ENCODE data around the gene HDAC5.
"Not testable (repeated sequence)": the region's sequence is repeated elsewhere in the genome, so short reads cannot be mapped to it uniquely, and the experiment has no call there.

The HDAC5 gene
- 113 to 124 reads per million in 2 donors for total RNA-seq

GRCh38 chr17:44123356-44124117 lies at the start of gene HDAC5:
Gene HDAC5, minus strand, starts transcription at chr17:44123641. Its CDS starts 6,126 bp downstream, at chr17:44117515.
- peak; percentile 93 for DNase-seq

DNA sequence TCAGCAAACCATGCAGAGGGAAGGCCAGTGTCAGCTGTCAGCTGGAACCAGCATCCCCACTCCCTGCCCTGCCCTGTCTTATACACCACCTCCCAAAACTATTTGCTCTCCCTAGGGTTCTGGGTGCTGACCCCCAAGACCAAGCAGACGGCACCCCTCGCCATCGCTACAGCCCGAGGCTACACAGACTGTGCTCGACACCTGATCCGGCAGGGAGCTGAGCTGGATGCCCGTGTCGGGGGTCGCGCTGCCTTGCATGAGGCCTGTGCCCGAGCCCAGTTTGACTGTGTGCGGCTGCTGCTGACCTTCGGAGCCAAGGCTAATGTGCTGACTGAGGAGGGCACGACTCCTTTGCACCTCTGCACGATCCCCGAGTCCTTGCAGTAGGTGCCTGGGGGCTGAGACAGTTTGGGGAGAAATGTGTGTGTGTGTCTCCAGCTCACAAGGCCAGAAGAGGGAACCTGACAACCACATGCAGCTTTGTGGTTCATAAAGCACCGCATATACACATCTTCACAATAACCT lies 48.6 kb upstream of the HDAC5 start:
- DNase-seq: no peak

- DNase-seq: no peak
Measured at GRCh38 chr17:44170499-44171201, 47.2 kb upstream of the HDAC5 start, which contains the start of gene ASB16. Gene ASB16, plus strand, starts transcription at chr17:44170704. Its CDS starts 86 bp downstream, at chr17:44170790.

- no peak for DNase-seq
Measured at GRCh38 chr17:44170135-44170498, 46.7 kb upstream of the HDAC5 start.

GRCh38 chr17:44167181-44167861 lies 43.9 kb upstream of the HDAC5 start:
- no peak for DNase-seq

DNA sequence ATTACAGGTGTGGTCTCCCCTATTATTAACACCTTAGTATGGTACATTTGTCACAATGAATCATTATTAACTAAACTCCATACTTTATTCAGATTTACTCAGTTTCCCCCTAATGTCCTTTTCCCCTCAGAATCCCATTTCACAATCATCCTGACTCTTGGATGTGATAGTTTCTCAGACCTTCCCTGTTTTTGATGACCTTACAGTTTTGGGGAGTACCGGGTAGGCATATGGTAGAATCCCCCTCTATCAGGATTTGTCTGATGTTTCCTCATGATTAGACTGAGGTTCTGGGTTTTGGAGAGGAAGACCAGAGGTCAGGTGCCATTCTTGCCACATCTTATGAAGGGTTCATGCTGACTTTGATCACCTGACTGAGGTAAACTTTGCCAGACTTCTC lies 41.0 kb upstream of the HDAC5 start:
- no peak for DNase-seq

DNA sequence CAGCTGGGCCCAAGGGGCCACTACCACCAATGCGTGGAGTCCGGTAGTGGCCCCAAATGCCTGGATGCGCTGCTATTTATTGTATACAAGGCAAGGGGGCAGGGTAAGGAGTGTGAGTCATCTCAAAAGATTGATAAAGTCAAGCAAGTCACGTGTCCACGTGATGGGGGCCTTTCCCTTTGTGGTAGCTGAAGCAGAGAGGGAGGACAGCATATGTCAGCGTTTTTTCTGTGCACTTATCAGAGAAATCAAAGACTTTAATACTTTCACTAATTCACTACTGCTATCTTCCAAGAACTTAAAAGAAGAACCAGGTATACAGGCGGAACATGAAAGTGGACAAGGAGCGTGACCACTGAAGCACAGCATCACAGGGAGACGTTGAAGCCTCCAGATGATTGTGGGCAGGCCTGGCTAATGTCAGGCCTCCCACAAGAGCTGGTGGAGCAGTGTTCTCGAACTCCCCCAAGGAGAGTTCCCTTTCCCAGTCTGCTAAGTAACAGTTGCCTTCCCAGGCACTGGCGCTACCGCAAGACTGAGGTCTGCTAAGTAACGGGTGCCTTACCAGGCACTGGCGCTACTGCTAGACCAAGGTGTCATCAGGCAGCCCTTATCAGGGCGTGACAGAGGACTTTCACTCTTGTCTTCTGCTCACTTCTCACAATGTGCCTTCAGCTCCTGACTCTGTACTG lies 36.2 kb upstream of the HDAC5 start:
- DNase-seq: no peak

GRCh38 chr17:44155488-44155887 lies 32.0 kb upstream of the HDAC5 start:
- no peak for DNase-seq

GRCh38 chr17:44152875-44153274 lies 29.4 kb upstream of the HDAC5 start:
- DNase-seq: no peak

DNA sequence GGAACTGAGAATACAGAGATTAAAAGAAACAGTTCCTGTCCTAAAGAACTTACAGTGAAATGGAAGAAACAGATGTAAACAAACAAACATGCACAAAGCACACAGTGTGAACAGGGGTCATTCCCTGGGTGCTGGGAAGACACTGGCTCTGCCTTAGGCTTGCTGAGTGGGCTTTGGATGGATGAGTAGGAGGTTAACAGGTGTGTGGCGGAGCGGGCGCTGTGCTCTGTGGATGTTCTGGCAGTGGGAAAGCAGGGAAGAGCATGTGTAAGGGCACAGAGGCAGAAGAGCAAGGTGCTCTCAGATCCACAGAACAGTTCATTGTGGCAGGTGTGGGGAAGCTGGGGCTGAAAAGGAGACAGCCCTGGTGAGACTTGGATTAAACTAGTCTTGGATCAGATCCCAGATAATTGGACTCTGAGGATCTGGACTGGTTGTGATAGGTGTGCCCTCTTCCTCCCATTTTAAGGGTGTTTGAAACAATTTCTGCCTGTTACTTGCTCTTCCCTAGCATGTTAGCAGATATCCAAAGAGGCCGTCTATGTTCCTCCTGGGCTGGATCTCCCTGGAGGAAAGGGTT lies 26.4 kb upstream of the HDAC5 start:
- no peak for DNase-seq

GRCh38 chr17:44149066-44149465 lies 25.6 kb upstream of the HDAC5 start:
- DNase-seq: not testable (repeated sequence)

DNA sequence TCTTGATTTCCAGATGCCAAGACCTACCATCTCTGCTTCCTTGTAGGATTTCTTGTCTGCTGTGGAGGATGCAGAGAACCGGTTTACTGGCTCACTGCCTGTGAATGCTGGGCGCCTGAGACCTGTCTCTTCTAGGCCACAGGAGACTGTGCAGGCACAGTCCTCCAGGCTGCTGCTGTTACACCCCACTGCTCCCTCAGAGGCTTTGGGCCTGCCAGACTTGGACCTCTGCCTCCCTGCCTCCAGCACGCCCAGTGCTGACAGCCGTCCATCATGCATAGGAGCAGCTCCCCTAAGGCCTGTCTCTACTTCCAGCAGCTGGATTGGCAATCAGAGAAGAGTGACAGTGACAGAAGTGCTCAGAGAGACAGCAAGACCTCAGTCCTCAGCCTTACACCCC lies 24.4 kb upstream of the HDAC5 start:
- no peak for DNase-seq

GRCh38 chr17:44146375-44147346 lies 23.2 kb upstream of the HDAC5 start:
- no peak for DNase-seq

- no peak for DNase-seq
Measured at GRCh38 chr17:44144966-44145739, 21.7 kb upstream of the HDAC5 start.

DNA sequence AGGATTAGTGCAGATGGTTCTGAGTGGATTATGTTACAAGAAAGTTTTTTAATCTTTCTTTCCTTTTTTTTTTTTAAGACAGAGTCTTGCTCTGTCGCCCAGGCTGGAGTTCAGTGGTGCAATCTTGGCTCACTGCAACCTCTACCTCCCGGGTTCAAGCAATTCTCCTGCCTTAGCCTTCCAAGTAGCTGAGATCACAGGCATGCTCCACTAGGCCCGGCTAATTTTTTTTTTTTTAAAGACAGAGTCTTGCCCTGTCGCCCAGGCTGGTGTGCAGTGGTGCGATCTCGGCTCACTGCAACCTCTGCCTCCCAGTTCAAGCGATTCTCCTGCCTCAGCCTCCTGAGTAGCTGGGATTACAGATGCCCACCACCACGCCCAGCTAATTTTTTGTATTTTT lies 20.5 kb upstream of the HDAC5 start:
- not testable (repeated sequence) for DNase-seq

GRCh38 chr17:44137891-44138709 lies 14.7 kb upstream of the HDAC5 start:
- no peak for DNase-seq

GRCh38 chr17:44134752-44135568 lies 11.5 kb upstream of the HDAC5 start:
- DNase-seq: no peak

DNA sequence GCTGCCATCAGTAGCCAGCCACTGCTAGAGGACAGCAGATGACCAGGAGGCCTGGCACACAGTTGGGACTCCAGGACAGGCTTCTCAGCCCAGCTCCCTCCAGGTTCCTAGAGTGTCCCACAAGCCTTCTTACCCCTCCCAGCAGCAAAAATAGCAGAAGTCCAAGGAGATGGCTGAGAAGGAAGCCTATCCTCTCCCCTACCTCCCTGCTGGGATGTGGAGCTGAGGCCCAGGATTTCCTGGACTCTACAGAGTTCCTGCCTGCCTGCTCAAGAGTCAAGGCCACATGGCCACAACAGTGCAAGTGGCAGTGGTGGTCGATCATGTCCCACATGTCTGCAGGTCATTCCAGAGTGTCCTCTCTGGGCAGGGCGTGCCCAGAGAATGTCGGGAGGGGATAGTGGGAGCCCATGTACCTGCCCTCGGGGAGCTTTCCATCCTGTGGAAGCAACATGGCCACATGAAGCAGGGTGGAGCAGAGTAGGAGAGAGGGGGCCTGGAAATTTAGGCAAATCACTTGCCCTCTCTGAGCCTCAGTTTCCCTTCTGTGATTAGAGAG lies 10.6 kb upstream of the HDAC5 start:
- no peak for DNase-seq
